Type B pancreatic cell (in vitro differentiated cells): ENCODE data around the gene DOCK2. TPM values are rescaled to one million over a fixed set of nuclear protein-coding genes. Genes with fewer than 3 reads are reported as not detected.

Source experiments
- DNase-seq: peaks from one replicate; pipeline ENCODE4 v3.0.0; 2021; ENCODE audit warnings: mixed read lengths; ENCODE audit not compliant: unreplicated experiment; ENCODE audit errors: extremely low spot score
- H3K27ac Mint-ChIP-seq: 2 replicates; pipeline ENCODE4 v1.8.0; 2021; ENCODE audit warnings: mild to moderate bottlenecking, mixed read lengths
- H3K27me3 Mint-ChIP-seq: 2 replicates; pipeline ENCODE4 v1.8.0; 2021; ENCODE audit warnings: mixed read lengths
- H3K36me3 Mint-ChIP-seq: 2 replicates; pipeline ENCODE4 v1.8.0; 2021; ENCODE audit warnings: mixed read lengths
- H3K4me1 Mint-ChIP-seq: one replicate; pipeline ENCODE4 v1.8.0; 2021; ENCODE audit warnings: mixed read lengths; ENCODE audit not compliant: unreplicated experiment
- H3K4me3 Mint-ChIP-seq: 2 replicates; pipeline ENCODE4 v1.8.0; 2021; ENCODE audit warnings: mild to moderate bottlenecking, mixed read lengths
- H3K9me3 Mint-ChIP-seq: 2 replicates; pipeline ENCODE4 v1.8.0; 2021; ENCODE audit warnings: mixed read lengths
- total RNA-seq: library from RNA; stranded (reverse); gene quantifications from 2 replicates; pipeline ENCODE4 v1.2.1, GENCODE V29; 2021; ENCODE audit warnings: low replicate concordance
- TF ChIP-seq, protein P1 (sequence below): fragments of 200-600 bp; sonication (generic); conservative IDR thresholded peaks from 2 replicates; pipeline ENCODE4 v1.5.0; 2021; ENCODE audit warnings: antibody characterized with exemption, mild to moderate bottlenecking

Gene DOCK2
- total RNA-seq, 1 donor from 2014 or later, result 0.82 TPM

DNA sequence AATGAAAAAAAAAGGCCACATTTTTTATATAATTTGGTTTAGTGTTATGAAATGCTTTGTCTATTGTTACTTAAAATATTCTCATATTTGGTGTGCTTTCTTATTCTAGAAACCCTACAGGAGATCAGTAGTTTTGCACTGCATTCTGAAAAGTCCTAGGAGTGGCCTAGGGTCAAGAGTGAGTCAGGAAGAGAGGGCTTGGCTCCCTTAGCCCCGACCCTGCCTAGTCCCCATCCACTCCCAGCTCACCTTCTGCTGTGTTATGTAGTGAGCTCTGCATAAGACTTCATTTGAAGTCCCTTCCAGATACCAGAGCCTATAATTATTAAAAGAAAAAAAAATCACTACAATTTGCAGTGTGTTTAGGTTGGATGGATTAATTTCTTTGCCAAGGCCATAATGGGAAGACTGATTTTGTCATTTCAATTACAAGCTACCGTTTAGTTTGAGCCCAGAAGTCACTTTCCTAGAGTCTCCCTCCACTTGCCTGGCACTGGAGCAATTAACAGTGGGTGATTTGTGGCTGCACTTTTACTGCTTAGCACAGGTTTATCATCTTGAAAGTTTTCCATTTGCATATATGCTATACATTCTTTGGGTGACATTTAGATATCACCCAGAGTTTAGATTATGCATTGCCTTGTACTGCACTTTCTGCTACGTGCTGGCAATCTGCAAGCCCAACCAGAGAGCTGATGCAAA is 199.9 kb downstream of the DOCK2 start:
- no peak for DNase-seq
- H3K27me3 Mint-ChIP-seq, result peaks cover 3% of the 10 kb centered on the region
- no peak overlapping the region for H3K4me3 Mint-ChIP-seq
- H3K27ac Mint-ChIP-seq, result no peak overlapping the region
- H3K4me1 Mint-ChIP-seq, result peaks cover 10% of the 10 kb centered on the region
- no peaks in the 10 kb centered on the region for H3K36me3 Mint-ChIP-seq
- TF ChIP-seq, protein P1, sequence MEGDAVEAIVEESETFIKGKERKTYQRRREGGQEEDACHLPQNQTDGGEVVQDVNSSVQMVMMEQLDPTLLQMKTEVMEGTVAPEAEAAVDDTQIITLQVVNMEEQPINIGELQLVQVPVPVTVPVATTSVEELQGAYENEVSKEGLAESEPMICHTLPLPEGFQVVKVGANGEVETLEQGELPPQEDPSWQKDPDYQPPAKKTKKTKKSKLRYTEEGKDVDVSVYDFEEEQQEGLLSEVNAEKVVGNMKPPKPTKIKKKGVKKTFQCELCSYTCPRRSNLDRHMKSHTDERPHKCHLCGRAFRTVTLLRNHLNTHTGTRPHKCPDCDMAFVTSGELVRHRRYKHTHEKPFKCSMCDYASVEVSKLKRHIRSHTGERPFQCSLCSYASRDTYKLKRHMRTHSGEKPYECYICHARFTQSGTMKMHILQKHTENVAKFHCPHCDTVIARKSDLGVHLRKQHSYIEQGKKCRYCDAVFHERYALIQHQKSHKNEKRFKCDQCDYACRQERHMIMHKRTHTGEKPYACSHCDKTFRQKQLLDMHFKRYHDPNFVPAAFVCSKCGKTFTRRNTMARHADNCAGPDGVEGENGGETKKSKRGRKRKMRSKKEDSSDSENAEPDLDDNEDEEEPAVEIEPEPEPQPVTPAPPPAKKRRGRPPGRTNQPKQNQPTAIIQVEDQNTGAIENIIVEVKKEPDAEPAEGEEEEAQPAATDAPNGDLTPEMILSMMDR, result no peak
- H3K9me3 Mint-ChIP-seq, result no peaks in the 10 kb centered on the region

DNA sequence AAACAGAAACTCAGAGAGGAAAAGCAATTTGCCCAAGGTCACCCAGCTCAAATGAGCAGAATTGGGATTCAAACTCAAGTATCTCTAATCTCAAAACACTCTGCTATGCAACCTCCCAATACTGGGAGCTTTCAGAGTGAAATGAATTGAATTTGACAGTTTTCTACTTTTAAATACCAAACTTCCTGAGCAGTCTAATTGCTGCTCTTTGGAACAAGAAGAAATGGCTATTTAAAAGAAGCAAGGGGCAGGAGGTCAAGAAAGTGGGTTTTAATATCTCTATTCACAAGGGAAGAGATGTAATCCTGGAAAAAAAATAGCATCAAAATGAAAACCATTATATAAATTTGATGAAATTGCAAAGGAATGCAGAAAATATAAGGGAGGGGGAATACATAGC is 200.6 kb downstream of the DOCK2 start:
- no peaks in the 10 kb centered on the region for H3K9me3 Mint-ChIP-seq
- peaks cover 5% of the 10 kb centered on the region for H3K27me3 Mint-ChIP-seq
- no peak for DNase-seq
- H3K36me3 Mint-ChIP-seq, result no peaks in the 10 kb centered on the region
- TF ChIP-seq, protein P1, result no peak
- H3K27ac Mint-ChIP-seq, result no peak overlapping the region
- no peak overlapping the region for H3K4me3 Mint-ChIP-seq
- peaks cover 10% of the 10 kb centered on the region for H3K4me1 Mint-ChIP-seq

DNA sequence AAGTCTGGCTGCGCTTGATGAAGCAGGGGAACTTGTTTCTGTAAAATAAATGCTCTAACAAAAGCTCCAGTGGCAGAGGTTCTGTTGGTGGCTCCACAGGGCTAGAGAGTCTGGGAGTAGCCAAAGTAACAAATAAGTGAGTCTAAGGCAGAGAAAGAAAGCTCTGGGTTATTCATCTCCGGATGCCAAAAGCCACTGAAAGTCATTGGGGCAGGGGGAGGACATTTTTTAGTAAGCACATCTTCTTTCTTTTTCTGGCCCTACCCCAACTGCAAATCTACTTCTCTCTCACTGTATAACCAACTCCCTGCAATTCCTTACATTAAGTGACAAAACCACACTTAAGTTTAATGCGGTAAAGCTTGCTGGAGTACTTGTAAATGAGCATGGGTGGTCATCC is 201.6 kb downstream of the DOCK2 start:
- Mint-ChIP-seq H3K36me3 (no peaks in the 10 kb centered on the region), H3K9me3 (no peaks in the 10 kb centered on the region), H3K4me1 (peaks cover 10% of the 10 kb centered on the region), H3K27me3 (peaks cover 9% of the 10 kb centered on the region), H3K4me3 (no peak overlapping the region), H3K27ac (no peak overlapping the region)
- DNase-seq, result no peak
- TF ChIP-seq, protein P1, result no peak

DNA sequence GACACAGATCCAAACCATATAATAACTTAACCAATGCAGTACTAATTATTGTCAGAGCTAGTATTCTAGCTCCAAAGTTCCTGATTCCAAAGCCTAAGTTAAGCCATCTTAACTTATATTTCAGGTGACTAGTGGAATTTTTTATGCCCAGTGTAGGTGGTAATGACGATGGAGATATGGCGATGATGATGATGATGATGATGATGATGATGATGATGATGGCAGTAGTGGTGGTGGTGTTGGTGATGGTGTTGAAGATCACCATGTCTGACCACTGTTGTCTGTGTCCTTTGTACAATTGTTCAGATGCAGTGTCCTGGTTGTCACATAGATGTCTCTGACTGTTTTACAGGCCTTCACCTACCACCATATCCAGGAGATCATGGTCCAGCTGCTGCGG is 203.3 kb downstream of the DOCK2 start:
- no peak overlapping the region for H3K27ac Mint-ChIP-seq
- H3K4me1 Mint-ChIP-seq, result peaks cover 10% of the 10 kb centered on the region
- TF ChIP-seq, protein P1, result no peak
- no peaks in the 10 kb centered on the region for H3K9me3 Mint-ChIP-seq
- no peak overlapping the region for H3K4me3 Mint-ChIP-seq
- peaks cover 17% of the 10 kb centered on the region for H3K27me3 Mint-ChIP-seq
- DNase-seq, result no peak
- no peaks in the 10 kb centered on the region for H3K36me3 Mint-ChIP-seq

DNA sequence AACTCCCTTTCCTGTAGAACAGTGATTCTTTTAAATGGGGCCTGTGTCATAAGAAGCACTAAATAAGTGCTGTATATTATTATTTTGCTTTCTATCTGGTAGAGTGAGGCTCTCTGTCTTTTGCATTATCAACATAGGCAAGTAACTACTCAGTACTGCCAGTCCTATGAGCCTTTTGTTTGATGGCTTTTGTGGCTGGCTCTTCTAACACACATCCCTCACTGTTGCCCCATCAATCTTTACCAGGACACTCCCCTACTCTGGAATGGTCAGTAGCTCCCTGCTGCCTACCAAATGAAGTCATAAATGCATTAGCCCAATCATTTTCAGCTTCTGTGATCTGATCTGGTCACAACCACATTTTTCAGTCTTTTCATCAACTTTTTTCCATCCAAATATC is 205.6 kb downstream of the DOCK2 start:
- Mint-ChIP-seq H3K27ac (no peak overlapping the region), H3K4me1 (peaks cover 9% of the 10 kb centered on the region), H3K4me3 (no peak overlapping the region), H3K36me3 (no peaks in the 10 kb centered on the region), H3K9me3 (no peaks in the 10 kb centered on the region), H3K27me3 (peaks cover 21% of the 10 kb centered on the region)
- TF ChIP-seq, protein P1, result no peak
- no peak for DNase-seq
